ENCODE measurements around the gene ALPK3.

ALPK3 gene

DNA sequence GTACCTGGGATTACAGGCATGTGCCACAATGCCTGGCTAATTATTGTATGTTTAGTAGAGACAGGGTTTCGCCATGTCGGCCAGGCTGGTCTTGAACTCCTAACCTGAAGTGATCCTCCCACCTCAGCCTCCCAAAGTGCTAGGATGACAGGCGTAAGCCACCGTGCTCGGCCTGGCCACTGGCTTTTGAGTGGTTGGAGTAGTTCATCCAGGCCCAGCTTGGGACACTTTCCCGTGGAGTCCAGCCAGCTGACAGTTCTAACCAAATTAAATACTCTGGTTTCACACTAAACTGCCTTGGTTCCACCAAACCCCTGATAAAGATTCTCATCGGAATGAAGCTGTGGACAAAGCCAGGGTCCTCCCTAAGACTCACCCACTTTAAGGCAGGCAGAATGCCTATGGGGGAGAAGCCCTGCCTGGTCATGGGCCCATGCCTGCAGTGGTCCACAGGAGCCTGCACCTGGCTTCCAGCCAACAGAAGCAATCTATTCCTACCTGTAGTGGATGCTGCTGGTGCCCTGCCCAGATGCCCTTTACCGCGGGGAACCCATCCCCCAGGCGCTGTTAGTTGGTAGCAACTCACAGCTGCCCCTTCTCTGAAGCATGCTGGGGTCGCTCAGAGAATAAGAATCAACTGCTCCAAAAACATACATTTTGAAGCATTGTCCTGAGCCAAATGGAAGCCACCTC is 62.1 kb downstream of the ALPK3 start:
- DNase-seq = no peak

DNA sequence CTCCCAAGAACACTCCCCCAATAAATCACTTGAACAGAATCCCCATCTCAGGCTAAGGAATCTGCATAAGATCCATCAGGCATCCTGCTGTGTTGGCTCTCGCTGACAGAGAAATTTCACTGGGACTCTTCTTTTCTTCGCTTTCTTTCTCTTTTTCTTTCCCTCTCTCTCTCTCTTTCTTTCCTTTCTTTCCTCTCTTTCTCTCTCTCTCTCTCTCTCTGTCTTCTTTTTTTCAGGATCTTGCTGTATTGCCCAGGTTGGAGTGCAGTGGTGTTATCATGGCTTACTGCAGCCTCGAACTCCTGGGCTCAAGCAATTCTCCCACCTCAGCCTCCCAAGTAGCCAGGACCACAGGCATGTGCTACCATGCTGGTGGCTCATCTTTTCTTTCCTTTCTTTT is 62.9 kb downstream of the ALPK3 start:
- DNase-seq = no peak

GRCh38 chr15:84880822-84881519 is 63.8 kb downstream of the ALPK3 start:
- no peak for DNase-seq

DNA sequence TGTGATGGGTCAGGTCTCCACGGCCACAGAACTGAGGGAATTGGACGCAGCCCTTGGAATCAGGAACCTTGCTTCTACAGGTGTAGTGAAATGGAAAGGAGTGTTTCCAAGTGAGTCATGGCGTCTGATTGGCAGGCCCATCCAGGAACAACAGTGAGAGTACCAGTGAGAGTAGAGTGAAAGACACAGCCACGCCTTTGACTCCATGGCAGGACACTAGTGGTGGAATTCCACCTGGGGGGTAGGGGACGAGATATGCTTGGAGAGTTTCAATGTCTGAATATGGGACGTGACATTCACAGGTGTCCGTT is 64.3 kb downstream of the ALPK3 start:
- no peak for DNase-seq

GRCh38 chr15:84883466-84883865 is 66.3 kb downstream of the ALPK3 start:
- no peak for DNase-seq

- no peak for DNase-seq
Observed at GRCh38 chr15:84883916-84884781, 67.0 kb downstream of the ALPK3 start, which contains the start of gene SLC28A1. SLC28A1 (plus strand) TSS chr15:84884662; CDS start chr15:84887761, 3,099 bp downstream.

DNA sequence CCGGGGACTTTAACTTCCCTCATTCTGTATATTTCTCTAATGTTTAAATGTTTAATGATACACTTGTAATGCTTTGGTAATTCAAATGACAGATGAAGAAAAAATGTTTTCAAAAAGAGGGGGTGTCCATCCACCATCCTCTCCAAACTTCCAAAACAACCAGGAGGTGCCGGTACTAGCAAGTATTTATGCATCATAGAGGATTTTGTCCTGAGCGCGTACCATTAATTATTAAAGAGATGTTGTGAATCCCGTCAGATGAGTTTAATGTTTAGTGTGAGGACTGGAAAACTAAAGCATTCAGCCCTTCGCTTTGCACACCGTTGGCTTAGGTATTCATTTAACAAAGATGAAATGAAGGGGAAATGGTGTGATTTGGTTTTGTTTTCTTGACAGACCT is 68.6 kb downstream of the ALPK3 start:
- DNase-seq = no peak

DNA sequence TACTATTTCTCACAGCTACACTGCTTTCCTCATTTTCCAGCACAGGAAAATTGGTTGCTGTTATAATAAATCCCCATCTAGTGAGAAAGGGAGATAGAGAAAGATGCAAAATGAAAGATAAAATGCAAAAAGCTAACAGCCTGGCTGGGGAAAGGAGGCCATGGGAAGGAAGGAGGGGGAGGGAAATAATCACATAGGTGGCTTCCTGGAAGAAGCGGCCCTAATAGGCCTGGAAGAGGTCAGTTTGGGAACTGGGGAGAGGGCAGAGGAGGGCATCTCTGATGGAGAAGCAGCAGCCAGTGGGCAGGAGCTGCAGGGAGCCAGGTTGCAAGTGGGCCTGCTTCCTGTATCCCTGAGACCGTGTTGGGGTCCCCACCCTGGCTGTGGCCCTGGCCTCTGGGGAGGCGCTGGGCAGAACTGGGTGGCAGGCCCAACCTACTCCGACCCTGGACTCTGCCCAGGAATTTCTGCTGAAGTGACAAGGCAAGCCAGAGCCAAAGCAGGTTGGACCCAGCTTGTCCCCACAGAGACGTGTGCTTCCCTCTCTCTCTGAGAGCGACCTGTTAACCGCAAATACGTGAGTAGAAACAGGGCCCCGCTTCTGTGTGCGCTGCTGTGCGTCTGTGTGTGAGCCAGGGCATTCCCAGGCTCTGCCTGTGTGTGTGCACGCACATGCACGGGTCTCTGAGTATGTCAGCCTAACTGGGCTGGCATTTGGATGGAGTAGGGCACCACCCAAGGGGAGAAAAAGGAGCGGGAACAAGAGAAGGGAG is 69.2 kb downstream of the ALPK3 start:
- no peak for DNase-seq

- DNase-seq = no peak
Observed at GRCh38 chr15:84886984-84887299, 69.8 kb downstream of the ALPK3 start.

DNA sequence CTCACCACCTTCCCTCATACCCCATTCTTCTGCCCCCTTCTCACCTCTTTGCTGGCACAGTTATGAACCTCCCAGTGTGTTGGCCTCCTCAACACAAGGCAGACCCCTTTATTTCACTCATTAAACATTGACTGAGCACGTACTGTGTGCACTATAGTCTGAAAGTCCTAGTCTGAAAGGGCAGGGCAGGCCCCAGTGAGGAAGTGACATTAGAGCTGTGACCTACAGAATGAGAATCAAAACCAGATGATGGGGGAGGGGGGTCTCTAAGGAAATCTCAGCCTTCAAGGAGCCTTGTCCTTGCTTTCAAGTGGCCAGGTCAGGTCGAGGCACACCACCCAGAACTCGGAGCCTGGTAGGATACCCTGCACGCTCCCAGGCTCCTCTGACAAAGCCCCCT is 70.8 kb downstream of the ALPK3 start:
- DNase-seq = no peak

- DNase-seq = no peak
Observed at GRCh38 chr15:84888639-84889038, 71.5 kb downstream of the ALPK3 start.

DNA sequence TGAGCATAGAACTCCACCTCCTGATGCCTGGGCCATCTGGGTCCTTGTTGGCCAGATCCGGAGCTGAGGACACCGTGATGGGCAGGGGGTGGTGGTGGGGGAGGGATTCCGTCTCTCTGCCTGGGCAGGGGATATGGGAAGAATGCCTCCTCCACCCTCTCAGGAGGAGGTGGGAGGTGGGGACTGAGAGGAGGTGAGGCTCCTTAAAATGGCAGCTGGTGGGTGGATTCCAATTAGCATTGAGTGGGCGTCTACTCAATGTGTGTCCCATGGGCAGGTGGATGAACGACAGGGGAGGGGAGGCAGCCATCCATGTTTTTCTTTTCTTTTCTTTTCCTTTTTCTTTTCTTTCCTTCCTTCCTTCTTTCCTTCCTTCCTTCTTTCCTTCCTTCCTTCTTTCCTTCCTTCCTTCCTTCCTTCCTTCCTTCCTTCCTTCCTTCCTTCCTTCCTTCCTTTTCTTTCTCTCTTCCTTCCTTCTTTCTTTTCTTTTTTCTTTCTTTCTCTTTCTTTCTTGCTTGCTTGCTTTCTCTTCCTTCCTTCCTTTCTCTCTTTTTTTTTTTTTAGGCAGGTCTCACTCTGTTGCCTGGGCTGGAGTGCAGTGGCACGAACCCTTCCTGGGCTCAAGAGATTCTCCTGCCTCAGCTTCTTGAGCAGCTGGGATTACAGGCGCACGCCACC is 72.3 kb downstream of the ALPK3 start:
- no peak for DNase-seq

DNA sequence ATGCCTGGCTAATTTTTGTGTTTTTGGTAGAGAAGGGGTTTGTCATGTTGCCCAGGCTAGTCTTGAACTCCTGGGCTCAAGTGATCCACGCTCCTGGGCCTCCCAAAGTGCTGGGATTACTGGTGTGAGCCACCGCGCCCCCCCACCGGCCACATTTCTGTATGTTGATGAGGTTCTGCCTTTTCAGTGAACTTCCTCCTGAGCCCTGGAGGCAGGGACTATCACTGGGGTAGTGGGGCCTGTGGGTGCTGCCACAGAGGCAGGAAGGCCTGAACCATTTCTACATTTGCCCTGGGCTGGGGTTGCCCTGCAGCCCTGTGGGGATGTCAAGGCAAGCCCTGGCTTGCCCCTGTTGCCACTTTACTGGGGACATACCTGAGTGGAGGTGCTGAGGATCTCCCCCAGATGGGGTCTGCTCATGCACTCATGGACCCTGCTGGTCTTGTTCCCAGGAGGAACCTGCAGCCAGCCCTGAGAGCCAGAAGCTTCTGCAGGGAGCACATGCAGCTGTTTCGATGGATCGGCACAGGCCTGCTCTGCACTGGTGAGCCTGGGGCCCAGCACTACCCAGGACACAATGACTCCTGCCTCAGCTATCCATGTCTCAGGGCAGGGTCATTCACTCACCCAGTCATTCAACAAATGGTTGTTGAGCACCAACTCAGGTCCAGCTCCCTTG is 73.0 kb downstream of the ALPK3 start:
- no peak for DNase-seq

DNA sequence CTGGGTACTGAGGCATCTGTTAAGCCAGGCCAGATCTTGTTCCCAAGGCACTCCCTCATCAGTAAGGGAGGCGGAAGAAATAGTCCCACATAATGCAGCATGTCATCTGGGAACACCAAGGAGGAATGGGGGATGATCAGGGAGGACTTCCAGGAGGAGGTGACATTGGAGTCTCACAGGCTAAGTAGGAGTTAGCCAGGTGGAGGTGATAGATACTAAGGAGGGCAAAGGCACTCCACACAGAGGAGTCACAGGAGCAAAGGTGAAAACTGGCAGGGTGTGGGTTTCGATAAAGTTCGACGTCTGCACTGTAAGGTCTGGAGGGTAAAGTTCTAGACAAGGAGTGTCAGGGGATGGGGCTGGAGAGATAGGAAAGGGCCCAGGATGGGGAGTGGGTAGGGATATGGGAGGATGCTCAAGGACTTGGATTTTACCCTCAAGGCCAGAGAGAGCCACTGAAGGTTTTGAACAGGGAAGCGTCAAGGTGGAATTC is 73.6 kb downstream of the ALPK3 start:
- DNase-seq = no peak

GRCh38 chr15:84891339-84891738 is 74.2 kb downstream of the ALPK3 start:
- DNase-seq = no peak

- no peak for DNase-seq
Observed at GRCh38 chr15:84892786-84893307, 75.7 kb downstream of the ALPK3 start.

GRCh38 chr15:84893607-84894006 is 76.5 kb downstream of the ALPK3 start:
- DNase-seq = no peak

DNA sequence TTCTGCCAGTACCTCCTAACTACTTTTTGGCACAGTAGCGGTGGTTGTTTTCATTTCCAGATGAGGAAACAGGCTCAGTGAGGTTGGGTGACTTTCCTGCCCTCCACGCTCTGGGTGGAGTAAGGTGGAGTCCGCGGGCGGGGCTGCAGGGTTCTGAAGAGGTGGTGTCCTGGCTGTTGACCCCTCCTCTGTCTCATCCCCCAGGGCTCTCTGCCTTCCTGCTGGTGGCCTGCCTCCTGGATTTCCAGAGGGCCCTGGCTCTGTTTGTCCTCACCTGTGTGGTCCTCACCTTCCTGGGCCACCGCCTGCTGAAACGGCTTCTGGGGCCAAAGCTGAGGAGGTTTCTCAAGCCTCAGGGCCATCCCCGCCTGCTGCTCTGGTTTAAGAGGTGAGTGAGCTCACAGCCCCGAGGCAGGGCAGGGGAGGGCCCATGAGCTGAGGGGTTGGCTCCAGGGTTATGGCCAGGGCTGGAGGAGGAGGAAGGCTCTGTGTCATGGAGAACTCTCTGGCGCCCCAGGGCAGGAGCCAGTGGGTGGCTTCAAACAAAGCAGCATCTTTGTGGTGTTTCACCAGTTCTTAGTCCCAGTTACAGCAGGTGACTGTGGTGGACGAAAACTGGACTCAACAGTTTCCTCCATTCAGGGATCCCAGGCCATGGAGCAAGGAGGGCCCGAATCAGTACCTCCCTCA is 77.7 kb downstream of the ALPK3 start:
- no peak for DNase-seq

- no peak for DNase-seq
Observed at GRCh38 chr15:84898761-84899160, 81.6 kb downstream of the ALPK3 start.

DNA sequence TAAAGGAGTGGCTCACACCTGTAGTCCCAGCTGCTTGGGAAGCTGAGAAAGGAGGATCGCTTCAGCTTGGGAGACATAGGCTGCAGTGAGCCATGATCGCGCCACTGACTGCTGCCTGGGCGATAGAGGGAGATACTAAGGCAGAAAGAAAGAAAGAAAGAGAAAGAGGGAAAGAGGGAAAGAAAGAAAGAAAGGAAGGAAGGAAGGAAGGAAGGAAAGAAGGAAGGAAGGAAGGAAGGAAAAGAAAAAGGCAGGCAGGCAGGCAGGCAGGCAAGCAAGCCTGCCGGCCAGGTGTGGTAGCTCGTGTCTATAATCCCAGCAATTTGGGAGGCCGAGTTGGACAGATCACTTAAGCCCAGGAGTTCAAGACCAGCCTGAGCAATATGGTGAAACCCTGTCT is 82.6 kb downstream of the ALPK3 start:
- DNase-seq = no peak

DNA sequence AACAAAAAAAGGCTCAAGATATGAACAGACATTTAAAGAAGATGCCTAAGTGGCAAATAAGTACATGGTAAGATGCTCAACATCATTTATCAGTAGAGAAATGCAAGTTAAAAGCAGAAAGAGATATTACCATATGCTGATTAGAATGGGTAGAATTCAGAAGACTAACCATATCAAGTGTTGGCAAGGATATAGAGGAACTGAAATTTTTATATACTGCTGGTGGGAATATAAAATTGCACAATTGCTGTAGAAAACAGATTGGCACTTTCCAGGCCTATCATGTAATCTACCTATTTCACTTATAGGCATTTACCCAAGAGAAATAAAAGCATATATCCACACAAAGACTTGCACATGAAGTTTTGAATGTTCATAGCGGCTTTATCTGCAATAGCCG is 84.4 kb downstream of the ALPK3 start:
- DNase-seq = no peak
